Vagina (tissue), 2 donors: ENCODE measurements around the gene RBM19.

Experiments
- CTCF ChIP-seq, 3 experiments: fragments of 450-650 bp in 2 of 3; fragments of 200-600 bp in 1 of 3; sonication (generic) in 1 of 3; IDR thresholded peaks; one replicate each; pipeline ENCODE4 v1.5.1; 2017 to 2019; ENCODE audit warnings: antibody characterized with exemption in 3 of 3, mild to moderate bottlenecking in 2 of 3, moderate library complexity in 2 of 3
- POLR2A ChIP-seq, 2 donors: fragments of 450-650 bp; IDR thresholded peaks; one replicate each; pipeline ENCODE4 v1.6.1; 2017; ENCODE audit warnings: antibody characterized with exemption in 2 of 2, mild to moderate bottlenecking in 2 of 2, moderate library complexity in 2 of 2

- no peak for TF ChIP-seq POLR2A (IDR thresholded peaks at IDR 0.05)
- TF ChIP-seq CTCF (IDR thresholded peaks at IDR 0.05), result no peak
Measured at GRCh38 chr12:113835433-113835832, 130.7 kb downstream of the RBM19 start.
